Hematopoietic multipotent progenitor cell treated with erythropoietin and hydrocortisone succinate and interleukin-3 and kit ligand, for 6 days (in vitro differentiated cells): ENCODE data around the gene SVBP.

Source experiments
- DNase-seq: peaks from one replicate; pipeline ENCODE4 v3.0.0-alpha.2; 2015

Gene SVBP

GRCh38 chr1:42797979-42798378 is 19.2 kb downstream of the SVBP start:
- no peak for DNase-seq

GRCh38 chr1:42797414-42797813 is 19.8 kb downstream of the SVBP start:
- DNase-seq = no peak

GRCh38 chr1:42793824-42794223 is 23.4 kb downstream of the SVBP start:
- DNase-seq = no peak

- DNase-seq = no peak
These were observed 29.2 kb downstream of the SVBP start for GRCh38 chr1:42788021-42788420.

GRCh38 chr1:42786097-42786496 is 31.1 kb downstream of the SVBP start:
- no peak for DNase-seq

- DNase-seq = peak; percentile 32
These were observed 32.1 kb downstream of the SVBP start, which contains the start of gene TMEM269 for GRCh38 chr1:42784946-42785693. TMEM269 (plus strand) TSS chr1:42784991; CDS start chr1:42789894, 4,903 bp downstream.

GRCh38 chr1:42784547-42784945 is 32.7 kb downstream of the SVBP start:
- DNase-seq = no peak

- no peak for DNase-seq
These were observed 34.1 kb downstream of the SVBP start for GRCh38 chr1:42783092-42783491.

- no peak for DNase-seq
These were observed 37.0 kb downstream of the SVBP start for GRCh38 chr1:42780176-42780575.

- no peak for DNase-seq
These were observed 37.5 kb downstream of the SVBP start for GRCh38 chr1:42779725-42780124.

- DNase-seq = peak; percentile 79
These were observed 39.3 kb downstream of the SVBP start for GRCh38 chr1:42777852-42778251.

GRCh38 chr1:42776502-42776901 is 40.7 kb downstream of the SVBP start:
- no peak for DNase-seq

GRCh38 chr1:42774928-42775526 is 42.2 kb downstream of the SVBP start:
- DNase-seq = no peak

GRCh38 chr1:42773420-42773819 is 43.8 kb downstream of the SVBP start:
- no peak for DNase-seq

GRCh38 chr1:42769811-42770210 is 47.4 kb downstream of the SVBP start:
- no peak for DNase-seq

- DNase-seq = peak; percentile 44
These were observed 49.0 kb downstream of the SVBP start for GRCh38 chr1:42768172-42768571.

GRCh38 chr1:42767510-42768000 is 49.6 kb downstream of the SVBP start:
- DNase-seq = peak; percentile 60

GRCh38 chr1:42766741-42767509 is 50.3 kb downstream of the SVBP start, which contains the start of the genes C1orf50 and P3H1:
C1orf50 (plus strand) TSS chr1:42767249; CDS start chr1:42767312, 63 bp downstream.
P3H1 (minus strand) TSS chr1:42767028; CDS start chr1:42766971, 57 bp downstream.
- DNase-seq = peak; percentile 100

GRCh38 chr1:42765832-42766740 is 51.1 kb downstream of the SVBP start:
- peak; percentile 72 for DNase-seq

GRCh38 chr1:42765269-42765668 is 51.9 kb downstream of the SVBP start:
- no peak for DNase-seq

GRCh38 chr1:42762269-42762668 is 54.9 kb downstream of the SVBP start:
- no peak for DNase-seq

- no peak for DNase-seq
These were observed 55.6 kb downstream of the SVBP start for GRCh38 chr1:42761567-42761966.
